NCI-H748 (cell line): ENCODE measurements around the gene EEFSEC.

ENCODE experiments used
- DNase-seq: peaks from one replicate; lab custom pipeline; 2025; ENCODE audit not compliant: unreplicated experiment; lab: John Stamatoyannopoulos, UW

Gene EEFSEC

DNA sequence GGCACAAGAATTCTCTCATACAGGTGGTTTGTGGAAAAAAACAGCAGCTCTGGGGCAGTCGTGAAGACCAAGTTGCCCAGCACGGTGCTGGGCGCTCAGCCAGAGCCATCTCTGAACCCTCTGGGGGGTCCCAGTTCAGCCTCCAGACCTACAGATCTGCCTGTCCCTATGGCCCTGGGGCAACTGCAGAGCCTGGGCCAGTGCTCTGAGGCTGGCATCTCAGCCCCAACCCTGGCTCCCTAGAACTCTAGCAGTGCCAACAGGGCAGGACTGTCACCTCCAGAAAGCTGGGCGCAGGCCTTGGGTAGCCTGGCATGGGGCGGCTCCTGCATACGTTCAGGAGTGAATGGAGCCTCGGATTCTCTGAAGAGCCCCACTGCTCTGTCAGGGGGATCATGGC lies 268.7 kb downstream of the EEFSEC start:
- DNase-seq = no peak

- DNase-seq = no peak
Observed at GRCh38 chr3:128422762-128423524, 269.7 kb downstream of the EEFSEC start.

GRCh38 chr3:128423525-128424147 lies 270.4 kb downstream of the EEFSEC start:
- no peak for DNase-seq

DNA sequence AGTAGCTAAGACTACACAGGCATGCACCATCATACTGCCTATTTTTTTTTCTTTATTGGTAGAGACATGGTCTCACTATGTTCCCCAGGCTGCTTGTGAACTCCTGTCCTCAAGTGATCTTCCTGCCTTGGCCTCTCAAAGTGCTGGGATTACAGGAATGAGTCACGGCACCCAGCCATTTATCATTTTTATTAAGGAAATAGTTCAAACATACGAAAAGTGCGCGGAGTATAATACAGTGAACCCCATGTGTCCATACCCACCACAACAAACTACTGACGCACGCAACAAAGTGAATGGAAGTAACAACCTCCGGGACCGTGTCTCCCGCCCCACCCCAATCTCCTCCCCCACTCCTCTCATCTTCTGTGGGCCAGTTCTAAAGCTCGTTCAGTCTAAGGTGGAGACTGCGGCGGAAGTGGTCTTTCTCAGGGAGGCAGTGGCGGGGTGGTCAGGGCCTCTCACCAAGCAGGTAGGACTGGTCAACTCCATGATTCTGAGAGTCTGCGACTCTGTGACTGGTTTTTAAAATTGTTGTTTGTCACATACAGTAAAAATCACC lies 271.3 kb downstream of the EEFSEC start:
- DNase-seq = no peak

DNA sequence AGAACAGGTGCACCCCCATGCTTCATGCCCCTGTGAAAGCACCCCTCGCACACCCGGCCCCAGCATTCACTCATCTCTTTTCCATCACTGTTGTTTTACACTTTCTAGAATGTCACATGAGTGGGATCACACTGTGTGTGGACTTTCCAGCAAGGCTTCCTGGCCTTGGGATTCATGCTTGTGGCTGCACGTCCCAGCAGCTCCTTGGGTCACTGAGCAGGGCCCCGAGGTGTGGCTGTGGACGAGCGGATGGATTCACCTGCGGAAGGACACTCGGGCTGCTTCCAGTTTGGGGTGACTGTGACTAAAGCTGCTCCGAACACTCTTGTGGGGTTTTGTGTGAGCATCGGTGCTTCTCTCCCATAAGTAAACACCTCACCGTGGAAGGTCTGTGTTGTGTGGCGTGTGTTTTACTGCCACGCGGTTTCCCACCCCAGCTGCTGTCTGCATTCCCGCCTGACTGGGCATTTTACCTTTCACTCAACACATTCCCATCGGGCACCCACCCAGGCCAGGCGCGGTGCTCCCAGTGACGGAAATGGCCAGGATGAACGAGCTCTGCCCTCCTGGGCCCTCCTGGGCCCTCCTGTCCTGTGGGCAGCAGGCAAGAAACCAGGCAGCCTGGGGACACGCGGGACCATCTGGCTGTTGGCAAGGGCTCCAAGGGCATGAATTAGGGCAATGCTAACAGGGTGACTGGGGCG lies 272.0 kb downstream of the EEFSEC start:
- no peak for DNase-seq

- DNase-seq = no peak
Observed at GRCh38 chr3:128425846-128426127, 272.5 kb downstream of the EEFSEC start.

DNA sequence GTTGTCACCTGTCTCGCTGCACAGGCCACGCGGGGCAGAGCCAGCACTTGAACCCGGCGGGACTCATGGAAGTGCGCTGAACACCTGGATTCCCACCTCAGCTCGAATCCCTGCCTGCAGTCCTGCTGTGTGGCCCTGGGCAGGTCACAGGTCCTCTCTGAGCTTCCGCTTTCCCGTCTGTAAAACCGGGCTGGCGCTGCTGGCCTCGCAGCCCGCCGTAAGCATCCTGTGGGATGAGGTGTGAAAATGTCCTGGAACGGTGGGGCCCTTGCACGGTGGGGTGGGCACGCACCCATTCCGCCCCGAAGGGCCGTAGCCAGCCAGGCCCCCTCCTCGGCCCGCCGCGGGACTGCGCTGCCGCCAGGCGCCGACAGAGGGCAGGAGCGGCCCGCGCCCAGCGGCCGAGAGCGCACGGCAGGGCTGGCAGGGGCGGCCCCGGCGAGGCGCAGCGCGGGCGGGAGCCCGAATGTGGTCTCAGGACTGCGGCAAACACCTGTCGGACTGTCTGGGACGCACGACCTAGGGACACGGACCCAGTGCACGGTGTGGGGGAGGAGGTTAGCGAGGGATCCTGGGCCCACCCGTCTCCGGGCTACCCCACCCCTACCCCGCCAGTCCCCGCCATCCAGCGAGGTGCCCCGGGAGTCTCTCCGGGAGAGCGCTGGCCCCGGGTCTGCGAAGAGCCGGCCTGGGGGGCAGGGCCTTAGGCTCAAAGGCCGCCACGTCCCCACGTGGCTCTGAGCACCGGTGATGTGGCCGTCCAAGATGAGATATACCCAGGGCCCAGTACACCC lies 273.0 kb downstream of the EEFSEC start:
- peak; percentile 7 for DNase-seq

- DNase-seq = no peak
Observed at GRCh38 chr3:128427175-128427857, 274.0 kb downstream of the EEFSEC start.

DNA sequence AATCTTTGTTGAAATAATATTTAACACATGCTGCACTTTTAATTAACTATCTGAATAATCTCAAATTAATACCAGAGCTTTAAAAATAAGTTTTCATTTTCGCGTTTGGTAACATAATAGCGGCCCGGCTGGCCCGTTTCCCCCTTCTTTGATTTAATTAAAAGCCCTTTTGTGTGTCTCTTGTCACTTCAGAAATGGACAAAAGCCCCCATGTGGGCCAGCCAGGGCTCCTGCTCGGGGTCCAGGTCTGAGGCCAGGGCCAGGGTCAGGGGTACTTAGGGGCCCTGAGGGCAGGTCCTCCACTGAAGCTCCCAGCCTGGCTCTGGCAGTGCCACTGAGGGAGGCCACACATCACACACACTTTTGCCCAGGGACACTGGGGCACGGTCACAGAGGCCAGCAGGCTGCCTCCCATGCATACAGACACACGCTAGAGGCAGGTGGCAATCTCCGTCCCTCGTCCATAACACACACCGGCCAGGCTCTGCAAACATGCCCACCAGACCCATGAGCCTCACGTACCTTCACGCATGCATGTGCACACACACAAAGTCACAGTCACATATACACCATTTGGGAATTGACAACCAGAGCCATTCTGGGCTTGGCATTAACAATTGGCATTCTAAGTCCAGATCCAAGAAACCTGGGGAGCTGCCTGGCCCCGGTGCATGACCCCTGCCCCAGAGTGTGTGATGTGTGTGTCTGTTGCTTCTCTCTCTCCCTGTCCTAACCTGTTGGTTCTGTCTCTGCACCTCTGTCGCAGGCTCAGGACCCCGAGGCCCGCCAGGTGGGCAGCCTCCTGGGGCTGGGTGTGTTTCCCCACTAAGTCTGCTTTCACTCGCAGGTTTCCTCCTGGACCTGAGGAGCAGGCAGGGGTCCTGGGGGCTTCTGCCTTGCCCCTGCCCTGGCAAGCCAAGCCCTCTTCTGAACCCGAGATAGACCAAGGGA lies 274.9 kb downstream of the EEFSEC start:
- DNase-seq = no peak

GRCh38 chr3:128429275-128429674 lies 276.0 kb downstream of the EEFSEC start:
- no peak for DNase-seq

GRCh38 chr3:128429751-128430150 lies 276.5 kb downstream of the EEFSEC start:
- DNase-seq = no peak

- DNase-seq = no peak
Observed at GRCh38 chr3:128430301-128430700, 277.0 kb downstream of the EEFSEC start.

DNA sequence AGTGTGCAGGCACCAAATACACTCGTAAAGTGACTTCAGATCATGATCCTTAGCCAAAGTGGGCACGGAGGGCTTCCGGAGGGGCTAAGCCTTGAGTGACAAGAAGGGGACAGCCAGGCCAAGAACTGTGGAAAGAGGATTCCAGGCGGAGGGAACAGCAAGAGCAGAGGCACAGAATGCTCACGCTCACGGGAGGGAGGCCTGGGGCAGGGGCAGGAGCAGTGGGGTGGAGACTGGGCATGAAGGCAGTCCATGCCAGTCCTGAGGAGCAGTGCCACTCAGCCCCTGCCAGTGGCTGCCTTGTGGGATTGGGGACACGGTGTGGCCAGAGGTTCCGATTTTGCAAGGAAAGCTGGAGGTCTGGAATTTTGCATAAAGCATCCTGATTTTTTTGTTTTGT lies 277.4 kb downstream of the EEFSEC start:
- no peak for DNase-seq

- no peak for DNase-seq
Observed at GRCh38 chr3:128431803-128432300, 278.6 kb downstream of the EEFSEC start.

GRCh38 chr3:128432301-128432970 lies 279.2 kb downstream of the EEFSEC start:
- DNase-seq = peak; percentile 65

DNA sequence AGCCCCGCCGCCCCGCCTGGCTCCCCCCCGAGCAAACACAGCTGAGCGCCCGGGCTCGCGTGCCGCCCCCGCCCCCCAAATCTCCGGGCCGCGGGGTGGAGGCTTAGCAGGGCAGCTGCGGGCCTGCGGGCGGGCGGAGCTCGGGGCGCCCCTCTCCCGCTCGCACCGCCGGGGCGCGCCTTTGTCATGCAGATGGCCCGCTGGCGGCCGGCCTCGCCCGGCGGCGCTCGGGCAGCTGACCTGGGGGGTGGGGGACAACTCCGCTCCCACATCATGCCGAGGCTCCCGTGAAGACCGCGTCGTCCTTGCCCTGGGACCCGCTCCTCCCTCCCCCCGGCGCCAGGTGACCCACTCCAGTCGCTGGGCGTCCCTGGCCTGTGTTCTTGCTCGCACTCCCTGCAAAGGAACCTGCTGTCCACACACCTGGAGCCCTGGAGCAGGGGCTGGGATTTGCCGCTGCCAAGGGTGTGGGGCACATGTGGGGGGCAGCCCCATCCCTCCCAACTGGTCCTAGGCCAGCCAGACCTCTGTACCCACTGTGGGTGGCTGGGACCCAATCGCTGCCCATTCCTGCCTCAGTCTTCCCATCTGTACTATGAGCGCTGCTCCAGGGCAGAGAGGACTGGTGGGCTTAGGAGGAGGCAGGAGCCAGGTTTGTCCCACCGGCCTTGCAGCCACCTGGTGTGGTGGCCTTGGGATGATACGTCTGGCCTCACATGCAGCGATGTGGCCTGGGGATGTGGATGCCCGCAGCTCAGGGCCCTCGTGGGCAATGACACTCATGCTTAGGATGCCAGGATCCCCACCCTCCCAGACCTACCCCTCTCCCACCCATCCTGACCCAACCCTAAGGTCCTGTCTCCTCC lies 279.9 kb downstream of the EEFSEC start:
- peak; percentile 38 for DNase-seq

DNA sequence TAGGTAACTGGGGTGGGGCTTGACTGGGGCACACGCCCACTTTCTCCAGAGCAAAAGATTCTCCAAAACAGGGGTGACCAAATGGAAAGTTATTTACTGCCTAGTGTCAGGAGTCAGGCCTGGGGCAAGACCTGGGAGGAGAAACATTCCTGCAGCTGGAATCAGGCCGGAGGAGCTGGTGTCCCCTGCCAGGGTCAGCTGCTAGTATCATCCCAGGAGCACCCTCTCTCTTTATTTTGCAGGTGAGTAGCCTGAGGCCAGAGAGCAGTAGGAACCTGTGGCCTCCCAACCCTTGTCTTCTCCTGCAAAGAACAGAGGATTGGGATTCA lies 280.5 kb downstream of the EEFSEC start:
- no peak for DNase-seq

DNA sequence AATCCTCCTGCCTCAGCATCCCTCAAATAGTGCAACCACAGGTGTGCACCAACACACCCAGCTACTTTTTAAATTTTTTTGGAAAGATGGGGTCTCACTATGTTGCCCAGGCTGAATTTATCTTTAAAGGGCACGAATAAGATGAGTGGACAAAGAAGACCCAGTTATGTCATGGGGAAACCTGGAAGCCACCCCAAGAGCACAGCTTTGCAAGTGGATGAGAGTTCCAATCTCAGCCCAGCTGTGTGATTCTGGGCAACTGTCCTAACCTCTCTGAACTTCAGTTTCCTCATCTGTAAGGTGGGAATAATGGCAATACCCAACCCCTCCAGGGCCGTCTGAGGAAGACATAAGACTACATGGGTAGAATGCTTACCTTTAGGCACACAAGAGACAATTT lies 281.2 kb downstream of the EEFSEC start:
- no peak for DNase-seq
